ENCODE measurements around the gene PEX6. TPM values are rescaled to one million over a fixed set of nuclear protein-coding genes. Genes with fewer than 3 reads are reported as not detected.

Gene PEX6
- total and polyA plus RNA-seq, 2 of the 13 experiments (the other 11 are each of a cell fraction or from before 2014, with no cell fraction given) = 5.1 to 6.7 TPM

GRCh38 chr6:42978839-42979522 lies at the start of gene PEX6 (continued):
- TF ChIP-seq E2F1 (CRISPR knock-in tag; IDR thresholded peaks at IDR 0.05) = no peak
- TF ChIP-seq YEATS4 (CRISPR knock-in tag; IDR thresholded peaks at IDR 0.05; ENCODE audit: borderline replicate concordance) = peak; percentile 46; the same call in 1 of the 2 replicates
- no peak for TF ChIP-seq PRMT3 (CRISPR knock-in tag; IDR thresholded peaks at IDR 0.05; ENCODE audit: borderline replicate concordance, low read depth)
- TF ChIP-seq NR2F6 (IDR thresholded peaks at IDR 0.05) = peak; percentile 50; the same call in 1 of the 2 replicates
- peak; percentile 37; the same call in 1 of the 2 replicates for TF ChIP-seq NR2F6 (CRISPR knock-in tag; IDR thresholded peaks at IDR 0.05)
- peak; percentile 93 for TF ChIP-seq THAP11 (CRISPR knock-in tag; IDR thresholded peaks at IDR 0.05)
- 0 out of 2 replicates have a peak, but pooled peaks have one; percentile 8 for TF ChIP-seq TCF7 (IDR thresholded peaks at IDR 0.05; ENCODE audit: low read depth)
- TF ChIP-seq SOX5 (CRISPR knock-in tag; IDR thresholded peaks at IDR 0.05; ENCODE audit: borderline replicate concordance) = no peak; the same call in none of the 2 replicates
- TF ChIP-seq TCF12 (IDR thresholded peaks at IDR 0.05) = no peak
- TF ChIP-seq TCF12 (CRISPR knock-in tag; IDR thresholded peaks at IDR 0.05) = 0 out of 2 replicates have a peak, but pooled peaks have one; percentile 15
- TF ChIP-seq ZNF318 (CRISPR knock-in tag; IDR thresholded peaks at IDR 0.05) = peak; percentile 29; the same call in 1 of the 2 replicates
- peak; percentile 81 for TF ChIP-seq AGO2 (optimal IDR thresholded peaks at IDR 0.05; ENCODE audit: low read depth, low read length)
- no peak for TF ChIP-seq TIGD3 (CRISPR knock-in tag; IDR thresholded peaks at IDR 0.05; ENCODE audit: borderline replicate concordance)
- peak; percentile 87 for TF ChIP-seq SIN3A (IDR thresholded peaks at IDR 0.05; ENCODE audit: borderline replicate concordance, low read depth, low read length)
- TF ChIP-seq ZNF557 (CRISPR knock-in tag; IDR thresholded peaks at IDR 0.05) = 0 out of 2 replicates have a peak, but pooled peaks have one; percentile 13
- peak; percentile 95 for TF ChIP-seq HDAC2 (CRISPR knock-in tag; IDR thresholded peaks at IDR 0.05)
- TF ChIP-seq JUND (CRISPR knock-in tag; IDR thresholded peaks at IDR 0.05) = no peak; the same call in 1 of the 2 replicates
- no peak for TF ChIP-seq ZNF678 (CRISPR knock-in tag; IDR thresholded peaks at IDR 0.05)
- TF ChIP-seq ZNF768 (CRISPR knock-in tag; IDR thresholded peaks at IDR 0.05) = peak; percentile 64; the same call in 1 of the 2 replicates

All from HepG2 (cell line).